B cell (primary cell): ENCODE measurements around the gene RAB3C.

ENCODE experiments used
- CTCF ChIP-seq: fragments of 200-600 bp; IDR thresholded peaks from one replicate; pipeline ENCODE4 v1.8.0; 2022; ENCODE audit warnings: antibody characterized with exemption, mild to moderate bottlenecking
- EZH2 ChIP-seq: IDR thresholded peaks from 2 replicates; pipeline ENCODE4 v1.6.1; 2012; ENCODE audit warnings: borderline replicate concordance, low read depth, mild to moderate bottlenecking, moderate library complexity, low read length; ENCODE audit not compliant: insufficient read depth, poor library complexity, severe bottlenecking

- TF ChIP-seq CTCF: no peak
- TF ChIP-seq EZH2: no peak
Measured at GRCh38 chr5:58648846-58649245, 66.0 kb downstream of the RAB3C start.
